Loucy (cell line): ENCODE results near the gene POLA2.

Experiments
- EZH2phosphoT487 ChIP-seq: fragments of 200-600 bp; IDR thresholded peaks from 2 replicates; pipeline ENCODE4 v1.6.1; 2018; ENCODE audit warnings: antibody characterized with exemption, mild to moderate bottlenecking, moderate library complexity, borderline replicate concordance
- TF ChIP-seq, protein P1 (sequence below): fragments of 200-600 bp; sonication (generic); conservative IDR thresholded peaks from 2 replicates; pipeline ENCODE4 v1.5.1; 2014; ENCODE audit warnings: mild to moderate bottlenecking, antibody characterized with exemption, low read length

- TF ChIP-seq, protein P1, sequence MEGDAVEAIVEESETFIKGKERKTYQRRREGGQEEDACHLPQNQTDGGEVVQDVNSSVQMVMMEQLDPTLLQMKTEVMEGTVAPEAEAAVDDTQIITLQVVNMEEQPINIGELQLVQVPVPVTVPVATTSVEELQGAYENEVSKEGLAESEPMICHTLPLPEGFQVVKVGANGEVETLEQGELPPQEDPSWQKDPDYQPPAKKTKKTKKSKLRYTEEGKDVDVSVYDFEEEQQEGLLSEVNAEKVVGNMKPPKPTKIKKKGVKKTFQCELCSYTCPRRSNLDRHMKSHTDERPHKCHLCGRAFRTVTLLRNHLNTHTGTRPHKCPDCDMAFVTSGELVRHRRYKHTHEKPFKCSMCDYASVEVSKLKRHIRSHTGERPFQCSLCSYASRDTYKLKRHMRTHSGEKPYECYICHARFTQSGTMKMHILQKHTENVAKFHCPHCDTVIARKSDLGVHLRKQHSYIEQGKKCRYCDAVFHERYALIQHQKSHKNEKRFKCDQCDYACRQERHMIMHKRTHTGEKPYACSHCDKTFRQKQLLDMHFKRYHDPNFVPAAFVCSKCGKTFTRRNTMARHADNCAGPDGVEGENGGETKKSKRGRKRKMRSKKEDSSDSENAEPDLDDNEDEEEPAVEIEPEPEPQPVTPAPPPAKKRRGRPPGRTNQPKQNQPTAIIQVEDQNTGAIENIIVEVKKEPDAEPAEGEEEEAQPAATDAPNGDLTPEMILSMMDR = no peak
- TF ChIP-seq EZH2phosphoT487 = no peak
Measured at GRCh38 chr11:65277631-65278277, 16.0 kb downstream of the POLA2 start.
